Ishikawa (cell line): Measurements from ENCODE around the gene DBF4B.

Source experiments
- CEBPB ChIP-seq: IDR thresholded peaks from 2 replicates; pipeline ENCODE4 v1.6.1; 2012
- CREB1 ChIP-seq: IDR thresholded peaks from 2 replicates; pipeline ENCODE4 v1.6.1; 2012; ENCODE audit warnings: low read depth
- EGR1 ChIP-seq: IDR thresholded peaks from 2 replicates; pipeline ENCODE4 v1.6.1; 2012
- EP300 ChIP-seq: IDR thresholded peaks from 2 replicates; pipeline ENCODE4 v1.6.1; 2012; ENCODE audit warnings: borderline replicate concordance
- FOXM1 ChIP-seq: IDR thresholded peaks from 2 replicates; pipeline ENCODE4 v1.6.1; 2012; ENCODE audit warnings: low read depth, borderline replicate concordance
- MAX ChIP-seq: IDR thresholded peaks from 2 replicates; pipeline ENCODE4 v1.6.1; 2012
- NFIC ChIP-seq: IDR thresholded peaks from 2 replicates; pipeline ENCODE4 v1.6.1; 2012
- RAD21 ChIP-seq: IDR thresholded peaks from 2 replicates; pipeline ENCODE4 v1.6.1; 2012; ENCODE audit warnings: low read depth
- REST ChIP-seq: IDR thresholded peaks from 2 replicates; pipeline ENCODE4 v1.6.1; 2012; ENCODE audit warnings: low read depth, mild to moderate bottlenecking
- TAF1 ChIP-seq: IDR thresholded peaks from 2 replicates; pipeline ENCODE4 v1.6.1; 2012; ENCODE audit warnings: low read depth, mild to moderate bottlenecking
- TCF12 ChIP-seq: IDR thresholded peaks from 2 replicates; pipeline ENCODE4 v1.6.1; 2012; ENCODE audit warnings: low read depth
- TEAD4 ChIP-seq: IDR thresholded peaks from 2 replicates; pipeline ENCODE4 v1.6.1; 2012
- YY1 ChIP-seq: IDR thresholded peaks from 2 replicates; pipeline ENCODE4 v1.6.1; 2012; ENCODE audit warnings: low read depth
- ZBTB7A ChIP-seq: IDR thresholded peaks from 2 replicates; pipeline ENCODE4 v1.6.1; 2012; ENCODE audit warnings: low read depth
- TF ChIP-seq, protein P1 (sequence below): IDR thresholded peaks from 2 replicates; pipeline ENCODE4 v1.6.1; 2012

Gene DBF4B

GRCh38 chr17:44765965-44766364 is 57.5 kb downstream of the DBF4B start:
- TF ChIP-seq RAD21 (no peak), EP300 (no peak), TEAD4 (no peak), REST (no peak), MAX (no peak), NFIC (no peak), CEBPB (no peak), TAF1 (no peak), TCF12 (no peak), YY1 (no peak), CREB1 (no peak), EGR1 (no peak), FOXM1 (no peak), ZBTB7A (no peak)
- TF ChIP-seq, protein P1, sequence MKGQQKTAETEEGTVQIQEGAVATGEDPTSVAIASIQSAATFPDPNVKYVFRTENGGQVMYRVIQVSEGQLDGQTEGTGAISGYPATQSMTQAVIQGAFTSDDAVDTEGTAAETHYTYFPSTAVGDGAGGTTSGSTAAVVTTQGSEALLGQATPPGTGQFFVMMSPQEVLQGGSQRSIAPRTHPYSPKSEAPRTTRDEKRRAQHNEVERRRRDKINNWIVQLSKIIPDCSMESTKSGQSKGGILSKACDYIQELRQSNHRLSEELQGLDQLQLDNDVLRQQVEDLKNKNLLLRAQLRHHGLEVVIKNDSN: no peak

GRCh38 chr17:44766409-44767038 is 58.1 kb downstream of the DBF4B start:
- TF ChIP-seq MAX (no peak), RAD21 (no peak), FOXM1 (no peak)
- TF ChIP-seq, protein P1: no peak

- TF ChIP-seq ZBTB7A (no peak), CREB1 (no peak)
These were observed 59.0 kb downstream of the DBF4B start for GRCh38 chr17:44767493-44767892.

DNA sequence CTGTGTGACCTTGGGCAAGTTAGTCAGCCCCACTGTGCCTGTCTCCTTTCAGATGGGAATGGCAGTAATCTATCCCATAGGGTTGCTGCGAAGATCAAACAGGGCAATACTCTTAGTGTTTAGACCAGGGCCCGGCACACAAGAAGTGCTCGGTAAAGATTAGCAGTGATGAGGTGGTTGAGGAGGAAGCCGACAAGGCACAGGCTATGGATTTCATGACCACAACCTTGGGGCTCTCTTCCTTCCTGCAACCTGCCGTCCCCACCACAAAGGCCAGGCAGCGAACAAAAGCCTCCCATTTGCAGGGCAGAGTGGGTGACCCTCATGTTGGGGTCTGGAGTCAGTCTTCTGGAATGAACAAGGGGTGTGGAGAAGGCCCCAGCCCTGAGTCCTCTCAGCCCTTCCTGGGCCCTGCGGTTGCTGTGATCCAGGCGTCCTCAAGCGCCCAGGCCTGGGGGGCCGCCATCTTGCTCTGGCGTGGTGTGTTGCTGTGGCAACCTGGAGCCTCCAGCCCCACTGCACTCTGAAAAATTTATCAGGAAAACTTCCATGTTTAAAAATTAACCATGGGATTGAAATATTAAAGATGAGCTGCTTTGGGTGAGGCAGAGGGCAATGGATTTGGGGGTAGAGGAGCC is 60.2 kb downstream of the DBF4B start:
- TF ChIP-seq CEBPB (no peak), RAD21 (no peak), EGR1 (no peak), TCF12 (no peak), MAX (no peak), NFIC (no peak), TAF1 (no peak), CREB1 (no peak), TEAD4 (no peak), YY1 (no peak), ZBTB7A (no peak), REST (no peak), FOXM1 (no peak), EP300 (no peak)
- TF ChIP-seq, protein P1: no peak

DNA sequence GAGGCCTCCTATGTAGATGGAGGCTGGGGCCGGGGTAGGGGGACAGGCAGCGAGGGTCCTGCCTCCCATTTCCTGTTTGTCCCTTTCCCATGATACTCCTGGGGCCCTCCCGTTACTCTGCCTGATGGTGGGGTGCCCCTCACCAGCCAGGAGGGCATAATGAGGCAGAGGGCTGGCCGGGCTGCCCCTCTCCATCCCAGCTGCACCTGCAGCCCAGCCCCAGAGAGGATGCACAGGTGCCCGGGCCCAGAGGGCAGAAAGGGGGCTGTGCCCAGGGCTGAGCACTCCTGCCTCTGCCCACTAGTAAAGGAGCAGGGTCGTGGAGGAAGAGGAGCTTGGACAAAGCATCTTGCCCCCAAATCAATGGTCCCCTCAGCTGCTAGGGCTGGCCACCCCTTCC is 60.8 kb downstream of the DBF4B start:
- no peak for TF ChIP-seq TCF12
- no peak for TF ChIP-seq ZBTB7A
- TF ChIP-seq CEBPB: no peak
- TF ChIP-seq YY1: no peak
- TF ChIP-seq TEAD4: no peak
- no peak for TF ChIP-seq NFIC
- TF ChIP-seq MAX: no peak
- TF ChIP-seq RAD21: no peak
